GM21515 (cell line): Measurements from ENCODE around the gene PITPNM1.
A peak's percentile ranks its signal among the peaks of the same experiment; 100 is the strongest.
"Not testable (repeated sequence)": the region's sequence is repeated elsewhere in the genome, so short reads cannot be mapped to it uniquely, and the experiment has no call there.

Source experiments
- ATAC-seq: cut with Tn5 transposase; IDR thresholded peaks from one replicate; pipeline ENCODE4 v1.9.1; 2021; ENCODE audit not compliant: unreplicated experiment

PITPNM1 gene

DNA sequence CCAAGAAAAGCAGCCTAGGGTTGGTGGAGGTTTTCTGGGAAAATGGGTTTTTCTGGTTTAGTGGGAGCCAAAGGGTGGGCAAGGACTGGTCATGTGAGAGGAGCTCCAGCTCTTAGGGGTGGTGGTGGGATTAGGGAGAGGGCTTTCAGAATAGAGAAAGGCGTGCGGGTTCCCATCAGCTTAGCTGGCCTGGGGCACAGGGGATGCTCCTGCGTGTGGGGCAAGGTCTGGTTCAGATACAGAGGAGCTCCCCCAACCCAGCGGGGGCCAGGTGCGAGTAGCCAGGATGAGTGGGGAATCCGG, 36.8 kb downstream of the PITPNM1 start:
- no peak for ATAC-seq

DNA sequence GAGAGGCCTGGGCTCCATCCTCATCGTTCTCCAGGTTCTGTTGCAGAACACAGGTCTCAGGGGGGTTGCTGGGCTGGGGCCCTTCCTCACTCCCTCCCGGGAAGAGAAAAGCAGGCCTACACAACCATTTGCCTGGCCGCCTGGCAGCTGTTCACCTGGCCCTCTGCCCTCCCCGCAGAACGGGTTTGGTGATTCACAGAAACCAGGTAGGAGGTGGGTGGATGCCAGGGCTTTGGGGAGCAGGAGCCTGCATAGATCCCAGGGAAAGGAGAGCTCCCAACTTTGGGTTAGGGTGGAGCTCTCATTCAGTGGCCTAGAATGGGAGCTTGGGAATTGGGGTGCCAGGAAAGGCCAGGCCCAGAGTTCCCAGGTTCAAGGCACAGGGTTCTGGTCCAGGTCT, 37.1 kb downstream of the PITPNM1 start:
- no peak for ATAC-seq

DNA sequence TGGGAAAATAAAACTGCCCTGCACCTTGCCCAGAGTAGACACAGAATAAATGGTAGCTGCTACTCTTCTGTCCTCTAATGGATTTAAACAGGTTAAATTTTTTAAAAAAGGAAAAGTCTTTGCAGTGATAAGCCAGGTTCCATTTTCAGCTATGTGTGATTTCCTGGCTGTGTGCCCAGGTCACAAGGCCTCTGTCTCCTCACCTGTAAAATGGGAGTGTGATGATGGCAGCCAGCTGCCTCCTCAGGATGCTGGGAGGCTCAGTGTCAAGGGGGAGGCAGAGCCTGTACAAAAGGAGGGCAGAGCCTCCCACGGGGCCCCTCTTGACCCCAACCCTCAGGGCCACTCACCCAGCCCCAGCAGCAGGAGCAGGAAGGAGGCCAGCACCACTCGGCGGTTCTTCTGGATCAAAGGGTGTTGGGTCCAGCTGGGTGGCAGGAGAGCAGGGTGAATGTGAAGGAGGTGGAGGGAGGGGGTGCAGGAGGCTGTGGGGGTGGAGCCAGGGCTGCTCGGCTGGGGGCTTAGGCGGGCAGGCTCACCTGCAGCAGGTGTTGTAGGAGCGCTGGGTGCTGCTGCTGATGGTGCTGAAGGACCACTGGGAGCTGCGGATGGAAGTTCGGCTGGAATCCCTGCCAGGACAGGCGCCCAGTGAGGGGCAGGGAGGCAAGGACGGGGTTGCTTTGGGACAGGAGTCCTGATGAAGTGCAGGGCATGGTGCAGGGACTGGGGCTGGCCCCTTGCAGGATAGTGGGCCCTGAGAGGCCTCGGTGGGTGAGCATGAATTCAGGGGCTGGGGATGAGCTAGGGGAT, 38.0 kb downstream of the PITPNM1 start:
- no peak for ATAC-seq

DNA sequence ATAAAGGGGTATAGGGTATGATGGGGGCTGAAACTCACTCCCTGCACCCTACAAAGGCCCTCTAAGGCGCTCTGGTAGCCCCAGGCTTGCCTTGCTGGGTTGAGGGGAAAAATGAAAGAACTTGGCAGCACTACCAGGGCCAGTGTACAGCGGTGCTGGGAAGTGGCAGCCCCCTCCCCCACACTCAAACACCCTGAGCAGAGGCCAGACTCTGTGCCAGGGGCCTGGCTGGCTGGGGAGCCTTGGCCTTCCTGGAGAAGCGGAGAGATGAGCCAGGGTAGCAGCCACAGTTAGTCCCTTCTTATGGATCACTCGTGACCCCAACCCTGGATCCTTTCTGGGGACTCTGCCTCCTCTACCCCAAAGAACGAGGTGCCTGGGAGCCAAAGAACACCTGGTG, 38.8 kb downstream of the PITPNM1 start:
- ATAC-seq, result no peak

DNA sequence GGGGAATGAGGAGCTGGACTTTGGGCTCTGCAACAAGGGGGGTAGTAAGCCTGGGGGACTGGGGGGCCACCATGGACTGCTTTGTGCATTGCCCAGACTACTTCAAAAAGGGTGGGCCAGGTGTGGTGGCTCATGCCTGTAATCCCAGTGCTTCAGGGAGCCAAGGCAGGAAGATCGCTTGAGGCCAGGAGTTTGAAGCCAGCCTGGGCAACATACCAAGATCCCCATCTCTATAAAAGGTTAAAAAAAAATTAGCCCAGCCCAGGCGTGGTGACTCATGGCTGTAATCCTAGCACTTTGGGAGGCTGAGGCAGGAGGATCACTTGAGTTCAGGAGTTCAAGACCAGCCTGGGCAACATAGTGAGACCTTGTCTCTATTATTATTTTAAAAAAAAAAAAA, 39.6 kb downstream of the PITPNM1 start:
- not testable (repeated sequence) for ATAC-seq

DNA sequence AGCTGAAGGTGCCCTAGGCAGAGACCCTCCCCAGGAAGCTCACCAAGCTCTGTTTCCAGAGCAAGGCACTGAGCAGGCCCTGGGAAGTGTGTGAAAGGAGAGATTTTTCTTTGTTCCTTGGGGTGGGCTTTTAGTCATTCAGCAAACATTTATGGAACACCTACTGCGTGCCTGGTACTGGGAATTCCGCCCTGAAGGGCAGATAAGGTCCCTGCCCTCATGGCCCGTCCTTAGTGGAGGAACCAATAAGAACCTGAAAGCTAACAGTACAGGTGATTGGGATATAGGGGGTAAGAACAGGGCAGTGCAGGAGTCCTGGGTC, 40.0 kb downstream of the PITPNM1 start:
- ATAC-seq, result no peak

DNA sequence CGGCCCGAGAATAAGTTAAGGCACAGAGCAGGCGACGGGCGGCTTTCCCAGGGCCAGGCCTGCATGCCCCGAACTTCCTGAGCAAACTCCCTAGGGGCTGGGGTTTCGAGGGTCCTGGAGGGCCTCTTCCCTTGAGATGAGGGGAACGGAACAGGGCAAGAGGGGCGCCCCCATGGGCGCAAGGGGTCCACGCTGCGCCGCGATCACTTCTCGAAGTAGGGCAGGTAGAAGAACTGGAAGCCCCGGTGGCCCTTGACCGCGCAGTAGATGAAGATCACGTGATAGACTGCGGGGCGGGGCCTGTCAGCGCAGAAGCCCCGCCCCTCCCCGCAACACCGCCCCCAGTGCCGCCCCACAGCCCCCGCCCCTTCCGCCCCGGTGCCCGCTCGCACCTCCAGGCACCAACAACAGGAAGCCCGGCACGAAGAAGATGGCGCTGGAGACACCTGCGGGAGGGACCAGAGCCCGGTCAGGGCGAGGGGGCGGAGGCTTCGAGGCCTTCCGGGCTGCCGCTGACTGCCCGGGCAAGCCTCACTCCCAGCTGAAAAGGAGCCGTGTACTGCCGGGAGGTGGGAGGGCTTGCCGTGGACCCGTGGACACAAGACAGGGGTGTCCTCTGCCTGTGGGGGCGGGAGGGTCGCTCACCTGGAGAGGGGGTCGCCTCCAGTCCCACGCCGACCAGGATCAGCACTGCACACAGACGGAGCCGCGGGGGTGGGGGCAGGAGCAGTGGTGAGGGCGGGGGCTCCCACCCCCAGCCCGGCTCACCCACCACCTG, 40.6 kb downstream of the PITPNM1 start:
- peak; percentile 49 for ATAC-seq

DNA sequence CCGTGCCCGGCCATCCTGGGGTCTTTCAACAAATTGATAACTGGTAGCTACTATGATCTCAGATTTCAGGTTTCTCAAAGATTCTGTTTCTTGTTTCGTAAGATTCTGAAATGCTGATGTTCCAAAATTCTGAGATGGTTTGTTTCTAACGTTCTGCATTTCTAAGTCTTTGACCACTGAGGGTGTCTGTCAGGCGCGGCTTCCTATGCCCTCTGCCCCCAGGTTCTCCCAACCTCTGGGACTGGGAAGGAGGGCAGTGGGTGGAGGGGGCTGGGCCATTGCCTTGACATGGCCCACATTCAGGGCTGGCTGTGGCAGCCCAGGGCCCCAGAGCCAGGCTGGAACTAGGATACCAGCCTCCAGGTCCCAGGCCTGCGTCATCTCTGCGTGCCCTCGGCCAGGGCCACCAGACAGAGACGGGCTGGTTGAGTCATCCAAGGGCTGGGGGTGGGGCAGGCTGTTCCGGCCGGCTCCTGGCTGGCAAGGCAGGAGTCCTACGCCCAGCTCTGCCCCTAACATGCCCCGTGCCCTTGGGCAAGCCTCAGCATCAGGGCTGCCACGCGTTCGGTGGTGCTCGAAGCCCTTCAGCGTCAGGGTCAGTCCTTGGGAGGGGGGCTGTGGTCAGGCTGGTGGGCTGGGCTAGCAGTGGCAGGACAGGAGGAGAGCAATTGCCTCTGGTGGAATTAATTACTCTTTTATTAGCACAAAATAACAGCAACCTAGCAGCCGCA, 41.3 kb downstream of the PITPNM1 start:
- no peak for ATAC-seq

DNA sequence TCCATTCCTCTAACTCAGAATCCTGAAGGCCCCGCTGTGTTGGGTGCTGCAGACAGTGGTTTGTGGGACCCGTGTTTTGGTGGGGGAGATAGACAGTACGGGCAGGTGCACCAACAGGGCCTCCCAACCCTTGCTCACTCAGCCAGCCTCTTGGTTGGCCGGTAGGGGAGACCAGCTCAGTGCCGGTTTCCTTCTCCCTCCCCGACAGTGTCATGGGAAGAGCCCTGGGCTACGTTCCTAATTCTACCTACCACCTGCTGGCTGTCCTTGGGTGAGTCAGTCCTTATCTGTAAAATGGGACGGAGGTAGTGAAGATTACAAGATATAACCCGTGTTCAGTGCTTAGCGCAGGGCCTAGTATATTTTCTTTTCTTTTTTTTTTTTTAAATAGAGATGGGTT, 42.0 kb downstream of the PITPNM1 start:
- ATAC-seq, result no peak

DNA sequence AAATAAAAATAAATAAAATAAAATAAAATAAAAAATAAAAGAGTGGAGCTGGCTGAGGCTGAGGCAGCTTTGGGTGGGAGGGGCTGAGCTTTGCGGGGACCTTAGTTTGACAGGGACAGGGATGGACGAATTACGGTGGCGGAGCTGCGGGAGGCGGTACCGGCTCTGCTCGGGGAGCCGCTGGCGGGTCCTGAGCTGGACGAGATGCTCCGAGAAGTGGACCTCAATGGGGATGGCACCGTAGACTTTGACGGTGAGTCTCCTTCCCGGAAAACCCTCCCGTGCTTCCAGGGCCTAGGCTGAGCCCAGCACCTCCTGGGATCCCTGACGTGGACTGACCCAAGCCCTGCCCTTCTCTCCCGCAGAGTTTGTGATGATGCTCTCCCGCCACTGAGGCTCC, 46.9 kb downstream of the PITPNM1 start:
- no peak for ATAC-seq

DNA sequence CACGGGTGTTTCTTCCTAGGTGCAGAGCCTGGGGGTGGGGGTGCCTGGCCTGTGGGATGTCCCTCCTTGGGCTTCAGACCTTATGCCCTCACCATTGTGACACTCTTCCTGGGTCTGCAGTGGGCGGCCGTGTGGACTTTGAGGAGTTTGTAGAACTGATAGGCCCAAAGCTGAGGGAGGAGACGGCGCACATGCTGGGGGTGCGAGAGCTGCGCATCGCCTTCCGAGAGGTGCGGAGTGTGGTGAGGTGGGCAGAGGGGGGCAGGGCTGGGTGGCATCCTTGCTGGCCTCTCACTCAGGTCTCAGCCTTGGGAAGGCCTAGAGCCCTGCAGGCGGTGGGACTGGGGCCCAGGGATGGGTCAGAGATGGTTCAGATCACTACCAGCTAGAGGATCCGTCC, 47.7 kb downstream of the PITPNM1 start:
- ATAC-seq, result no peak

DNA sequence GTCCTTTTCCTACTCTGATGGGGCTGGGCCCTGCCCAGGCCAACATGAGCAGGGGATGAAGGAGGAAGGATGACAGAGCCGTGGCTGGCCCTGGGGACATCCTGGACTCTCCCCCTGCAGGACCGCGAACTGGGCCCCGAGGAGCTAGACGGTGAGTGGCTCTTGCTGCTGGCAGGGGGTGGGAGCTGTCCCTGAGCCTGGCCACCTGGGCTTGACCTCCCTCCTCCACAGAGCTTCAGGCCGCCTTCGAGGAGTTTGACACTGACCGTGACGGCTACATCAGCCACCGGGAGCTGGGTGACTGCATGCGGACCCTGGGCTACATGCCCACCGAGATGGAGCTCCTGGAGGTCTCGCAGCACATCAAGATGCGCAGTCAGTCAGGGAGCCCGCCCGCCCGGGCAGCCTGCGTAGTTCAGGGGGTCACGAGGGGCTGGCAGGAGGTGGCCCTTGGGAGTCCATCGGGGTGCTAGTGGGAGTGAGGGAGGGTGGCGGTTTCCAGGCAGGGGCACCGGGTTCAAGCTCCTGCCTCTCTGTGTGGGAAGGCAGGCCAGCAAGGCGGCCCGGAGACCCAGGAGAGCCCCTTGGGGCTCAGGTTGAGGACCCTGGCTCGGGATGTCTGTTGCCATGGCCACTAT, 49.0 kb downstream of the PITPNM1 start:
- no peak for ATAC-seq

DNA sequence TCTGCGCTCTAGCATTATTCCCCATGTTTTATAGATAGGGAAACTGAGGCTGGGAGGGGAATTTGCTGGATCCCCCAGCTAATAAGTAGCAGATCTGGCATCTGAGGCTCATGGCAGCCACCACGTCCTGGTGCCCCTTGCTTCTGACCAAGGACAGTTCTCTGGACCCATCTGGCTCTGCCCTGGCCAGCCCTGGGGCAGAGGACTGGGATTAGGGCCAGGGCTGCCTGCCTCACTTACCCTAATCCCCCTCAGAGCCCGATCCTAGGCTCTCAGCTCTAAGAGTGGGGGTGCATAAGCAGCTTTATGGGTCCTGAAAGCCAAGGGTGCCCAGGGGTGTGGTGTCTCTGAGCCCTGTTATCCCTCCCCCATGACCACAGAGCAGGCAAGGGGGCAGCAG, 50.1 kb downstream of the PITPNM1 start, which contains the start of gene CABP4:
TSS of gene CABP4 (plus strand) at position 301 of the 400 bp plus-strand sequence. CDS start at position 371, 70 bp downstream.
- no peak for ATAC-seq

DNA sequence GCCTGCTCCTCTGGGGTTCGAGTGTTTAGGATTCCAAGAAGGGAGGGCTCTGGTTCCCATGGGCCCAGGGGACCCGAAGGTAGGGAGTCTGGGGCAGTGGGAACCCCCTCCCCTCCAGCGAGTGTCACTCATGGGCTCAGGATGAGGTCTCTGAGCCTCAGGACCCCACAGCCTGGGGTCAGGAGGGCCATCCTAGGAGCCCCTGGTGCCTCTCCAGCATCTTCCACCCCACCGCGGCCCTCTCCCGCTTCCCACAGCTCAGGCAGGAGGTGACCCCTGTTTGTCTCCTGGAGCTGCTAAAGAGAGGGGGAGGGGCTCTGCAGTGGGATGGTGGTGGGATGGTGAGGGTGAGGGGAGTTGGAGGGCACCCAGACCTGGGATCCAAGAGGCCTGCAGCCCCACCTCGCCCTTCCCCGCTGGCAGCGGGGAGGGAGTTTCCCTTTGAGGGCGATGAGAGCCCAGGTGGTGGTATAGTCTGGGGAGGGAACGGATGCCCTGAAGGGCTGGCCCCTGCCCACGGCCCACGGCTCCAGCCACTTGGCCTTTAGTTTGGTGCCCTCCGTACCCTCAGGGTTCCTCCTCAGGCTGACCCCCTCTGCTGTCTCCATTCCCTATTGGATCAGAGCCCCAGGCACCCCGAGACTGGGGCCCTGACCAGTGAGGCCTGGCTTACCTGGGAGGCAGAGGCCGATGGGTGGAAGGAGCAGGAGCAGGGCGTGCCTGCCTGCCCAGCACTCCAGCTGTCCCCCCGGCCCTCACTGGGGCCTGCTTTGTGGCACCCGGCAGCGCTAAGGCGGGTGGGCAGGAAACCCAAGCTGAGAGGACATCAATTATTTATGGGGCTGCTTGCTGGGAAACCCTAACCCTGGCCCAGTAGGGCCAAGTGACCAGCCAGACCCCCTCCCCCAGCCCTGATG, 51.1 kb downstream of the PITPNM1 start:
- ATAC-seq, result no peak

DNA sequence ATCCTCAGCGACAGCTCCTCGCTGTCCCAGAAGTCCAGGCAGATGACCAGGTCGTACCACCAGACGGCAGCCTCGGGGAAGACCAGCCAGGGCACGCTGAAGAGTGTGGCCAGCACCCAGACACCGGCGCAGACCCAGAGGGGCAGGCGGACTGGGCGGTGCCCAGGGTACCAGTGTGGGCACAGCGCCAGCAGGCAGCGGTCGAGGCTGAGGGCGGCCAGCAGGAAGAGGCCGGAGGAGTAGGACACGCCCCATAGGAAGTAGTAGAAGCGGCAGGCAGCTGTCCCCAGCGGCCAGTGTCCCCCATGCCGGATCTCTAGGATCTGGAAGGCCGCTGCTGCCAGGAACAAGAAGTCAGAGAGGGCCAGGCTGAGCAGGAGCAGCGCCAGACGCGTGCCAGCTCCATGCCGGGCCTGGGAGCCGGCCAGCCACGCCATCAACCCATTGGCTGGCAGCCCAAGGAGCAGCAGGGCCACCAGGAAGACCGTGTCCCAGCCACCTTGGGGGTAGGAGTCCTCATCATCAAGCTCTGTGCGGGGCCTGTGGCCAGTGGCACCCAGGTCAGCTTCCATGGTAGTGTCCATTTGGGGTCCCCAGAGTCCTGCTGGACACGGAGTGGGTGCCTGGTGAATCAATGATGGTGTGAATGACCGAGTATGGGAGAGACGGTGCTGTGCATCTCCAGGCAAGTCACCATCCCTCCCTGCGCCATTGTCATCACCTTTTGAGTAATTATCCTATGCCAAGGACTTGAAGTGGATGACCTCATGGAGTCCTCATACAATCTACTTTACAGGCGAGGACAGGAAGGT, 52.8 kb downstream of the PITPNM1 start, which contains the start of gene GPR152:
TSS of gene GPR152 (minus strand) at position 589 of the 812 bp plus-strand sequence. CDS start at position 584, 5 bp downstream.
- ATAC-seq, result no peak

DNA sequence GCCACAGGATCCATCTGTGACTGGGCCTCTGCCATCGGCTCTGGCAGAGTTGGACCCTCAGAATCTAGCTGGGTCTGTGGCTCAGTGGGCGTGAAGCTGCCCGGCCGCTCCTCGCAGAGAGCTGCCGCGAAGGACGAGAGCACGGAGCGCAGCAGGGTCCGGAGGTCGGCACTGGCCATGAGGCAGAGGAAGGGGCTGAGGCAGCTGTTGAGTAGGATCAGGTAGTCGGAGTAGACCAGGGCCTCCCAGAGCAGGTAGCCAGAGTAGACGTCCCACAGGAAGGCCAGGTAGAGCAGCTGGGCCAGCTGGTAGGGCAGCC, 53.5 kb downstream of the PITPNM1 start:
- no peak for ATAC-seq

DNA sequence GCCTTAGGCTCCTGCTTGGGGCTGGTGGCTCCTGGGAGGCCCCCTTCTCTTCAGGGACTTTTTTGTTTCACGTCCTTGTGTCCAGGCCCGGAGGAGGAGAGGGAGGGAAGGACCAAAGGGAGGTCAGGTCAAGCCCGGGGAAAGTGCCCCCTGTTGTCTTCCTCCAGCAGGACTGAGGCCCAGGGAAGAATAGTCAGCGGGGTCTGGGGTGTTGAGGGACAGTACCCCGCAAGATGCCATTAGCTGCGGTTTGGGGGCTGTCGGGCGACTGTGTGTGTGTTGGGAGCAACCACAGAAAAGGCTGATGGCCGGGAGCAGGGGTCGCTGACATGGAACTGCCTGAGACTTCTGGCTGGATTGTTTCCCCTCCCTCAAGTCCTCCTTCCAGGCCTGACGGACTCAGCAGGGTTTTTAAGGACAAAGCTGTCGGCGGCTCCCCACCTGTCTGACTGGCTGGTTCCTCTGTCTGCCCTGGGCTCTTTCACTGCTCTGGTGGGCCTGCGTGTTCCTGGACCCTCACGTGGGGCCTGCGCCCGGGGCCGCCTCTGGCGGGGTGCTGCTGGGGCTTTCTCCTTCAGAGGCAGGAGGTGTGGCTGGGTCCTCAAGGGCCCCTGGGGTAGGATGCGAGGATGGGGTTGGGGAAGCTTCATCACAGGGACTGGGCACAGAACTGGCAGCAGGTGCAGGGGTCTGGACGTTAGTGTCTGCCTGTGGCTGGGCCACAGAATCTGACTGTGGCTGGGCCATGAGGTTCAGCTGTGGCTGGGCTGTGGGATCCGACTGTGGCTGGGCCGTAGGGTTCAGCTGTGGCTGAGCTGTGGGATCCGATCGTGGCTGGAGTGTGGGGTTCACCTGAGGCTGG, 54.1 kb downstream of the PITPNM1 start:
- ATAC-seq, result no peak

DNA sequence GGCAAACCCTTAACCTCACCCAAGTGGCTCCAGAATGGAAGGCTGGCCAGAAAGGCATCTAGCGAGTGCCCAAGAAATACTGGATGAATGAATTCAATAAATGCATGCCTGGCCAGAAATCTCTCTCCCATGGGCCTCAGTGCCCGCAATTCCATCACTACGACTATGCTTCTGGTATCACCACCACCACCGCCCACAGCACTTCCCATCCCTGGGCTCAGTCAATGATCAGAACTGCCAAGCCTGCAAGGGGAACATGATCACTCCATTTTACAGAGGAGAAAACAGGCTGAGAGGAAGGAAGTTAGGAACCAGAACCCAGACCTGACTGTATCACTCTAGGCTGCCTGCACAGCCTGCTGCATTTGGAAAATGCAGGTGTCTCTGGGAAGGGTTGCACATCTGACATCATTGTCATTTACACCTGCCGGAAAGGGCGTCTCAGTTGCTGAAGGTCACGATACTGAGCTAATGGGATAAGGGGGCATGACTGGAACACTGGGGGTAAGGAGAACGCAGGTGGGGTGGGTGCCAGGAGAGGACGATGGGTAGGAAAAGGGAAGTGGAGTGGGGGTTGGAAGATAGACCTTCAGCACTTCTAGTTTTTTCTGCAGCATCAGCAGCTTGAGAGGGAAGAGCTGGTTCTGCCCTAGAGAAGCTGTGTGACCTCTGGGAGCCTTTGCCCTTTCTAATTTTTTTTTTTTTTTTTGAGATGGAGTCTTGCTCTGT, 55.9 kb downstream of the PITPNM1 start:
- ATAC-seq, result no peak
